Central memory CD8-positive, alpha-beta T cell (primary cell): ENCODE results near the gene SUPT20H.
A peak's percentile ranks its signal among the peaks of the same experiment; 100 is the strongest.

ENCODE experiments used
- ATAC-seq: fragments of 150-1000 bp; cut with Tn5 transposase; replicated peaks from 2 replicates; pipeline ENCODE4 v1.10.0; 2022; ENCODE audit warnings: mild to moderate bottlenecking, moderate FRiP score, moderate number of reproducible peaks; ENCODE audit not compliant: poor library complexity, severe bottlenecking; ENCODE audit errors: extremely low read depth
- DNase-seq, 2 donors: peaks; one replicate each; pipeline ENCODE4 v3.0.0; 2021; ENCODE audit warnings: low spot score in 2 of 2
- H3K27ac Mint-ChIP-seq: one replicate; pipeline ENCODE4 v1.8.0; 2022; ENCODE audit warnings: low read depth, mild to moderate bottlenecking, moderate library complexity, mixed read lengths
- H3K27me3 Mint-ChIP-seq: one replicate; pipeline ENCODE4 v1.8.0; 2022; ENCODE audit warnings: mixed read lengths
- H3K36me3 Mint-ChIP-seq: one replicate; pipeline ENCODE4 v1.8.0; 2022; ENCODE audit warnings: mild to moderate bottlenecking, moderate library complexity, mixed read lengths; ENCODE audit not compliant: insufficient read depth
- H3K4me1 Mint-ChIP-seq: one replicate; pipeline ENCODE4 v1.8.0; 2022; ENCODE audit warnings: mixed read lengths
- H3K4me3 Mint-ChIP-seq: one replicate; pipeline ENCODE4 v1.8.0; 2022; ENCODE audit warnings: mild to moderate bottlenecking, moderate library complexity, mixed read lengths
- H3K9me3 Mint-ChIP-seq: one replicate; pipeline ENCODE4 v1.8.0; 2022; ENCODE audit warnings: mixed read lengths

Gene SUPT20H

DNA sequence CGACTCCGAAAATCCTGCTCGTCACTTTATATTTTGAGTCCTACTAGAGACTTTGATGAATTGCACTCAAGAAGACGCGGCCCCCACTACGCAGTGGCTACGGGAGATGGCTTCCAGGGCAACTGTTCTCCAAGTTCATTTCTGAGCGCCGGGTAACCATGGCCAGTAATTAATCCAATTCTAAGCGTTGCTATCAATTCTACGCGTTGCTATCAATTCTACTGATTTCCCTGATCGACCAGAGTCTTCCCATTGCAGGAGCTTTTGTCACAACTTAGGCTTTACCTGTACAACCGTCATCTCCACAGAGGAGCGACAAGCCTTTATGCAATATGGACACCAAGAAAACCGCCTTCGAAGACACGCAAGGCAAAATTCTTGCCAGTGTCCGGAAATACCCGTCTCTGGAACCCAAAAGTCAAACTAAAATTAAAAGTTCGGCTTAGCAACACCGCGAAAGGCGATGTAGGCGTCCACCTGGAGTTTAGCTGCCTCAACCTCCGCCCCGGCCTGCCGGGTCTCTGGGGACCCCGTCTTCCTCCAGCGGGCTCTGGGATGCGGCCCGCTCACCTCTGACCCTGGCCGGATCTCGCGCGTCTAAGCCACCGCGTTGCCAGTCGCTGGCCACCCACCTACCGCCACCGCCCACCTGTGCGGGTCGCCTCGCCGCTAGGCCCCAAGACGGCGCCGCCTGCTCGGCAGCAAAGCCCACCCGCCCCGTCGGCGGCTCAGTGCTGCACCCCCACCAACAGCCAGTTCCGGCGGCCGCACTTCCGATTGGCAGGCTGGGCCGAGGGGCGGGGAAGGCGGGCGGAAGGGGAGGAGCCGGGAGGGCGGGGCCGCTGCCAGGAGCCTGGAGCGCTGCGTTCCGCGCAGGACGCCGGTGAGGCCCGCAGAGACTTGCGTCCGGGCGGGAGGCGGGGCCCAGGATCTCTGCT is at the start of gene SUPT20H:
SUPT20H (minus strand) TSS at position 779 of the 938 bp plus-strand sequence. CDS start 8,198 bp downstream, outside the sequence.
- peak within 1 kb of the TSS; percentile 95 for H3K27ac Mint-ChIP-seq

GRCh38 chr13:37109051-37109678 is 49.7 kb upstream of the SUPT20H start:
- Mint-ChIP-seq H3K27ac (no peak overlapping the region), H3K4me1 (no peaks in the 10 kb centered on the region), H3K4me3 (no peak overlapping the region), H3K27me3 (peaks cover 34% of the 10 kb centered on the region), H3K9me3 (no peaks in the 10 kb centered on the region), H3K36me3 (peaks cover 4% of the 10 kb centered on the region)
- DNase-seq (no peak), ATAC-seq (no peak)

More for the DNA sequence above, at the start of gene SUPT20H:
- Mint-ChIP-seq H3K4me3 (peak within 1 kb of the TSS; percentile 91), H3K36me3 (peaks cover 15% of the 10 kb centered on the region), H3K9me3 (no peaks in the 10 kb centered on the region), H3K27me3 (peaks cover 9% of the 10 kb centered on the region), H3K4me1 (peaks cover 34% of the 10 kb centered on the region)
- peak; percentile 95 for ATAC-seq
- peak; percentile 79 to 85 for DNase-seq

DNA sequence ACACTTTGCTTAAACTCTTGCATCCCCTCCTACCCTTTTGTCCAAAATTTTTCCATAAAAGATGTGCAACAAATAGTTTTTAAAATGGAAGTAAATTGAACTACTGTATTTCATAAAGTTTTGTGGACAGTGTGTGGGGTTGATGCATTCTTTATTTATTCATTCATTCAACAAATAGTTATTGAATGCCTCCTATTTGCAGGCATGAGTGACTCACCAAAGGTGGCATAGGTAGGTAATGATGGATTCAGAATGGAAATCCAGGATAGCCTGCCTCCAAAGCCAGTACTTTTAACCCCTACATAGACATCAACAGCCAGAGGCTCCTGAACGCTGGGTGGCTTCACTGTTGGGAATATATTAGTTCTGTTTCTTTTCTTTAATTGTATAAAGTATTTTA is 48.4 kb upstream of the SUPT20H start:
- ATAC-seq = no peak
- Mint-ChIP-seq H3K4me1 (no peaks in the 10 kb centered on the region), H3K36me3 (peaks cover 4% of the 10 kb centered on the region), H3K9me3 (no peaks in the 10 kb centered on the region), H3K4me3 (no peak overlapping the region), H3K27me3 (peaks cover 30% of the 10 kb centered on the region), H3K27ac (no peak overlapping the region)
- DNase-seq = no peak

DNA sequence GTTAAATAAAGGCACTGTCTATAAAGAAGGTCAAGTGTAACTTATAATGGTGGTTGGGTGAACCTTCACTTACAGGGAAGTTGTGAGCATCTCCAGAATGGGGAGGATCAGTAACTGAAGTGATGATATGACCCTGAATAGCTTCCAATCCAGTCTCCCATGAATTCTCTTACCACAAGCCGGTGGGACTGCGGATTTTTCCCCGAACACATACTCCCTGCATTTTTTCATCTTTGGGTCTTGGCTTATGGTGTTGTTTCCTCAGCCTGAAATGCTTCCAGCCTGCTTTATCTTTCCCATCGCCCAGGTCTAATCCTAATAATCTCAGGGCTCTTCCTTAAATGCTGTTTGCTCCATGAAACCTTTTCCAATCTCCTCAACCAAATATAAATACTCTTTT is 48.0 kb upstream of the SUPT20H start:
- no peak overlapping the region for H3K4me3 Mint-ChIP-seq
- DNase-seq = no peak
- peaks cover 26% of the 10 kb centered on the region for H3K27me3 Mint-ChIP-seq
- ATAC-seq = no peak
- H3K36me3 Mint-ChIP-seq = peaks cover 4% of the 10 kb centered on the region
- H3K4me1 Mint-ChIP-seq = no peaks in the 10 kb centered on the region
- no peaks in the 10 kb centered on the region for H3K9me3 Mint-ChIP-seq
- no peak overlapping the region for H3K27ac Mint-ChIP-seq

GRCh38 chr13:37106642-37107041 is 47.2 kb upstream of the SUPT20H start:
- DNase-seq (no peak), ATAC-seq (no peak)
- peaks cover 4% of the 10 kb centered on the region for H3K36me3 Mint-ChIP-seq
- H3K27ac Mint-ChIP-seq = no peak overlapping the region
- H3K4me1 Mint-ChIP-seq = no peaks in the 10 kb centered on the region
- no peak overlapping the region for H3K4me3 Mint-ChIP-seq
- H3K9me3 Mint-ChIP-seq = no peaks in the 10 kb centered on the region
- peaks cover 25% of the 10 kb centered on the region for H3K27me3 Mint-ChIP-seq

- no peak for ATAC-seq
These were observed 45.8 kb upstream of the SUPT20H start, which contains the start of gene CSNK1A1L for GRCh38 chr13:37105251-37105714. CSNK1A1L (minus strand) TSS chr13:37105664; CDS start chr13:37105256, 408 bp downstream.

GRCh38 chr13:37102896-37103295 is 43.4 kb upstream of the SUPT20H start:
- ATAC-seq = no peak
- Mint-ChIP-seq H3K9me3 (no peaks in the 10 kb centered on the region), H3K4me3 (no peak overlapping the region), H3K4me1 (no peaks in the 10 kb centered on the region), H3K27me3 (peaks cover 34% of the 10 kb centered on the region), H3K36me3 (peaks cover 3% of the 10 kb centered on the region), H3K27ac (no peak overlapping the region)
- DNase-seq = no peak

More at GRCh38 chr13:37105251-37105714, 45.8 kb upstream of the SUPT20H start, which contains the start of gene CSNK1A1L:
- DNase-seq = no peak
- H3K27ac Mint-ChIP-seq = no peak within 1 kb of the TSS
- H3K9me3 Mint-ChIP-seq = no peaks in the 10 kb centered on the region
- peaks cover 31% of the 10 kb centered on the region for H3K27me3 Mint-ChIP-seq
- no peaks in the 10 kb centered on the region for H3K4me1 Mint-ChIP-seq
- peaks cover 2% of the 10 kb centered on the region for H3K36me3 Mint-ChIP-seq
- H3K4me3 Mint-ChIP-seq = no peak within 1 kb of the TSS

DNA sequence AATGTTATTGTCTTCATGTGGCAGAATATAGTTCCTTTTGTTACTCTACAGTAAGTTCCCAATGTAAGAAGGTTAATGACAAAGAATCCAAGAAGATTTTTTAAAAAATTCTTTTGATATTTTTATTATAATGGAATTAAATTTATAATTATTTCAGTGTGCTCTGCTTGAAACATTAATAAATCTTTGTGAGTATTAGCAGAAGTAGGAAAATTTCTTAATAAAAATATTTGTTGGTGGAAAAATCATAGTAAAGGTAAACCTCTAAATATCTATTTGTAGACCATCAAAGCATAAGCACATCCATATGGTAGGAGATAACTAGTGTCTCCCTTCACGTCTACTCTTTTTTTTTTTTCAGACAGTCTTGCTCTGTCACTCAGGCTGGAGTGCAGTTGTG is 41.7 kb upstream of the SUPT20H start:
- ATAC-seq = no peak
- no peak overlapping the region for H3K27ac Mint-ChIP-seq
- no peaks in the 10 kb centered on the region for H3K4me1 Mint-ChIP-seq
- peaks cover 17% of the 10 kb centered on the region for H3K27me3 Mint-ChIP-seq
- H3K4me3 Mint-ChIP-seq = no peak overlapping the region
- peaks cover 1% of the 10 kb centered on the region for H3K36me3 Mint-ChIP-seq
- H3K9me3 Mint-ChIP-seq = no peaks in the 10 kb centered on the region
- no peak for DNase-seq

- Mint-ChIP-seq H3K27ac (no peak overlapping the region), H3K4me1 (no peaks in the 10 kb centered on the region), H3K27me3 (peaks cover 12% of the 10 kb centered on the region), H3K4me3 (no peak overlapping the region), H3K36me3 (peaks cover 1% of the 10 kb centered on the region), H3K9me3 (no peaks in the 10 kb centered on the region)
- no peak for ATAC-seq
- no peak for DNase-seq
These were observed 41.2 kb upstream of the SUPT20H start for GRCh38 chr13:37100731-37101130.

DNA sequence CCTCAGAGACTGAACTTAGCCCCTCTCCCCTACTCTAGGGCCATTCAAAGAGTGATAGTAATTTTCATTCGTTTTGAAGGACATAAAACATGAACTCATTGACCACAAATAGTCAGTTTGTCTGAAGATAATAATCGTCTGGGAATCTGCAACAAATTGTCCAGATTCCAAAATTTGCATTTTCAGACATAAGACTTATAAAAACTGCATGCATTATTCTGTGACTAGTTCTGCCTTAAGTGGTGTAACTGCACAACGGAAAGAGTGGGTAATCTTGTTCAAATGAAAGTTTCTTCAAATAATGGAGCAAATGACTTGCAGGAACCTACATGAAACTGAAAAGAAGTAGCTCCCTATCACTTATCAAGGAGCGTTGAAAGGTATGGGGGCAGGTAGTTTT is 37.6 kb upstream of the SUPT20H start:
- Mint-ChIP-seq H3K9me3 (no peaks in the 10 kb centered on the region), H3K27me3 (peaks cover 28% of the 10 kb centered on the region), H3K4me3 (no peak overlapping the region), H3K4me1 (no peaks in the 10 kb centered on the region), H3K27ac (no peak overlapping the region), H3K36me3 (peaks cover 1% of the 10 kb centered on the region)
- ATAC-seq (no peak), DNase-seq (no peak)

GRCh38 chr13:37094840-37095239 is 35.4 kb upstream of the SUPT20H start:
- Mint-ChIP-seq H3K9me3 (no peaks in the 10 kb centered on the region), H3K36me3 (peaks cover 1% of the 10 kb centered on the region)
- ATAC-seq = no peak

DNA sequence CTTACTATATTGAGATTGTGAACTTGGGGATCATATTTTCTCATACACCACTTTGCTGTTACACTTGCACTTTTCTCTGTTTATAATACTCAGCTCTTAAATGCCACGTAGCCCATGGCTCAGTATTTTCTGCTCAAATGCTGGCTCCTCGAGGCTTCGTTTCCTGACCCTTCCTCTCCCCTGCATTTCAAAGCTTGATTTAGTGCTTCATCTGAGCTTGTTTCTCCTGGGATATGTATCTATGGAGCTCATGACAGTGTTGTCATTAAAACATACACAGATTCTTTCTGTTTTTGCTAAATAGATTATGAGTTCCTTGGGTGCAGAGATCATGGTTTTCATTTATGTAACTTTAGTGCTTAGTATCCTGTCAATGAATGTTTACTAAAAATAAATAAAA is 34.6 kb upstream of the SUPT20H start:
- no peak overlapping the region for H3K27ac Mint-ChIP-seq

More at GRCh38 chr13:37094840-37095239, 35.4 kb upstream of the SUPT20H start:
- Mint-ChIP-seq H3K27ac (no peak overlapping the region), H3K27me3 (peaks cover 25% of the 10 kb centered on the region), H3K4me1 (no peaks in the 10 kb centered on the region), H3K4me3 (no peak overlapping the region)
- no peak for DNase-seq

More for the DNA sequence above, 34.6 kb upstream of the SUPT20H start:
- DNase-seq (no peak), ATAC-seq (no peak)
- Mint-ChIP-seq H3K27me3 (peaks cover 24% of the 10 kb centered on the region), H3K36me3 (peaks cover 1% of the 10 kb centered on the region), H3K9me3 (no peaks in the 10 kb centered on the region), H3K4me3 (no peak overlapping the region), H3K4me1 (no peaks in the 10 kb centered on the region)
